NB4 (cell line): ENCODE results near the gene VWA1.

Experiments
- CTCF ChIP-seq: IDR thresholded peaks from one replicate; pipeline ENCODE4 v1.5.1; 2012; ENCODE audit warnings: low read depth, low read length
- MYC ChIP-seq: IDR thresholded peaks from 2 replicates; pipeline ENCODE4 v1.6.1; 2011; ENCODE audit warnings: low read depth, low read length
- POLR2A ChIP-seq: IDR thresholded peaks from 2 replicates; pipeline ENCODE4 v1.6.1; 2011; ENCODE audit warnings: mild to moderate bottlenecking; ENCODE audit not compliant: insufficient read length; ENCODE audit errors: extremely low read depth
- TF ChIP-seq, protein P1 (sequence below): IDR thresholded peaks from 2 replicates; pipeline ENCODE4 v1.6.1; 2011; ENCODE audit warnings: low read depth, low read length

- no peak for TF ChIP-seq CTCF
- no peak for TF ChIP-seq POLR2A
- TF ChIP-seq, protein P1, sequence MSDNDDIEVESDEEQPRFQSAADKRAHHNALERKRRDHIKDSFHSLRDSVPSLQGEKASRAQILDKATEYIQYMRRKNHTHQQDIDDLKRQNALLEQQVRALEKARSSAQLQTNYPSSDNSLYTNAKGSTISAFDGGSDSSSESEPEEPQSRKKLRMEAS: no peak
- no peak for TF ChIP-seq MYC
Measured at GRCh38 chr1:1388078-1388472, 47.4 kb upstream of the VWA1 start.
